Stimulated activated naive CD8-positive, alpha-beta T cell treated with anti-CD3 and anti-CD28 coated beads, Interleukin-15, amount 100 ng/mL, for 72 hours (primary cell): Measurements from ENCODE around the gene TRIM14.
"Not testable (repeated sequence)": the region's sequence is repeated elsewhere in the genome, so short reads cannot be mapped to it uniquely, and the experiment has no call there.

Experiments used
- ATAC-seq: fragments of 150-1000 bp; cut with Tn5 transposase; 2 replicates; pipeline ENCODE4 v1.10.0; 2021; ENCODE audit warnings: mild to moderate bottlenecking, moderate library complexity
- DNase-seq, 2 donors: peaks; one replicate each; pipeline ENCODE4 v3.0.0; 2021 to 2022
- H3K27ac Mint-ChIP-seq, 2 donors: one replicate each; pipeline ENCODE4 v1.8.0; 2022; ENCODE audit warnings: mild to moderate bottlenecking in 2 of 2, mixed read lengths in 2 of 2, moderate library complexity in 2 of 2
- H3K27me3 Mint-ChIP-seq: one replicate; pipeline ENCODE4 v1.8.0; 2022; ENCODE audit warnings: mixed read lengths
- H3K4me1 Mint-ChIP-seq: one replicate; pipeline ENCODE4 v1.8.0; 2022; ENCODE audit warnings: mild to moderate bottlenecking, mixed read lengths
- H3K4me3 Mint-ChIP-seq, 2 donors: one replicate each; pipeline ENCODE4 v1.8.0; 2022; ENCODE audit warnings: mild to moderate bottlenecking in 2 of 2, mixed read lengths in 2 of 2, moderate library complexity in 1 of 2
- H3K9me3 Mint-ChIP-seq, 2 donors: one replicate each; pipeline ENCODE4 v1.8.0; 2022; ENCODE audit warnings: mixed read lengths in 2 of 2

TRIM14 gene

GRCh38 chr9:98037357-98037756 is 81.7 kb downstream of the TRIM14 start:
- Mint-ChIP-seq H3K27ac (peak overlapping the region in 1 of 2 donors; percentile 62), H3K9me3 (no peaks in the 10 kb centered on the region), H3K4me1 (peaks cover 21% of the 10 kb centered on the region), H3K4me3 (no peak overlapping the region), H3K27me3 (peaks cover 6% of the 10 kb centered on the region)
- DNase-seq (no peak), ATAC-seq (no peak)

GRCh38 chr9:98034593-98035546 is 84.2 kb downstream of the TRIM14 start:
- peak; percentile 84 to 86 for DNase-seq
- Mint-ChIP-seq H3K4me3 (peak overlapping the region; percentile 62 to 74), H3K9me3 (no peaks in the 10 kb centered on the region), H3K27me3 (peaks cover 3% of the 10 kb centered on the region), H3K27ac (peak overlapping the region in 1 of 2 donors; percentile 59), H3K4me1 (peaks cover 23% of the 10 kb centered on the region)
- peak; percentile 98 for ATAC-seq

GRCh38 chr9:98031935-98032334 is 87.1 kb downstream of the TRIM14 start:
- Mint-ChIP-seq H3K27ac (no peak overlapping the region), H3K4me3 (no peak overlapping the region), H3K4me1 (peaks cover 23% of the 10 kb centered on the region), H3K9me3 (no peaks in the 10 kb centered on the region), H3K27me3 (no peaks in the 10 kb centered on the region)
- ATAC-seq (no peak), DNase-seq (no peak)

GRCh38 chr9:98031169-98031568 is 87.9 kb downstream of the TRIM14 start:
- ATAC-seq (no peak), DNase-seq (no peak)
- peaks cover 23% of the 10 kb centered on the region for H3K4me1 Mint-ChIP-seq
- H3K27ac Mint-ChIP-seq, result no peak overlapping the region
- H3K27me3 Mint-ChIP-seq, result no peaks in the 10 kb centered on the region
- H3K4me3 Mint-ChIP-seq, result no peak overlapping the region
- H3K9me3 Mint-ChIP-seq, result no peaks in the 10 kb centered on the region

GRCh38 chr9:98024702-98025101 is 94.3 kb downstream of the TRIM14 start:
- peak overlapping the region in 1 of 2 donors; percentile 43 for H3K27ac Mint-ChIP-seq
- H3K4me1 Mint-ChIP-seq, result no peaks in the 10 kb centered on the region
- no peaks in the 10 kb centered on the region for H3K27me3 Mint-ChIP-seq
- ATAC-seq, result no peak
- DNase-seq, result no peak
- no peaks in the 10 kb centered on the region for H3K9me3 Mint-ChIP-seq
- no peak overlapping the region for H3K4me3 Mint-ChIP-seq

GRCh38 chr9:98022447-98022846 is 96.6 kb downstream of the TRIM14 start:
- peaks cover 5% of the 10 kb centered on the region for H3K4me1 Mint-ChIP-seq
- no peak for ATAC-seq

GRCh38 chr9:98021306-98022040 is 97.5 kb downstream of the TRIM14 start:
- no peak overlapping the region for H3K4me3 Mint-ChIP-seq
- peaks cover 5% of the 10 kb centered on the region for H3K4me1 Mint-ChIP-seq
- DNase-seq (no peak), ATAC-seq (peak; percentile 16)
- H3K9me3 Mint-ChIP-seq, result no peaks in the 10 kb centered on the region
- peak overlapping the region in 1 of 2 donors; percentile 5 for H3K27ac Mint-ChIP-seq
- H3K27me3 Mint-ChIP-seq, result no peaks in the 10 kb centered on the region

More at GRCh38 chr9:98022447-98022846, 96.6 kb downstream of the TRIM14 start:
- no peaks in the 10 kb centered on the region for H3K27me3 Mint-ChIP-seq
- H3K4me3 Mint-ChIP-seq, result no peak overlapping the region
- no peak for DNase-seq
- no peaks in the 10 kb centered on the region for H3K9me3 Mint-ChIP-seq
- H3K27ac Mint-ChIP-seq, result no peak overlapping the region

GRCh38 chr9:98020476-98021145 is 98.4 kb downstream of the TRIM14 start:
- no peaks in the 10 kb centered on the region for H3K27me3 Mint-ChIP-seq
- H3K9me3 Mint-ChIP-seq, result no peaks in the 10 kb centered on the region
- no peak overlapping the region for H3K4me3 Mint-ChIP-seq
- DNase-seq, result no peak
- peak; percentile 41 for ATAC-seq
- peak overlapping the region in 1 of 2 donors; percentile 57 for H3K27ac Mint-ChIP-seq
- H3K4me1 Mint-ChIP-seq, result peaks cover 5% of the 10 kb centered on the region

GRCh38 chr9:98019869-98020268 is 99.2 kb downstream of the TRIM14 start:
- not testable (repeated sequence) for DNase-seq, H3K27me3 Mint-ChIP-seq, H3K4me3 Mint-ChIP-seq, ATAC-seq, H3K9me3 Mint-ChIP-seq, H3K4me1 Mint-ChIP-seq
- peak overlapping the region in 1 of 2 donors; percentile 19 for H3K27ac Mint-ChIP-seq
